Natural killer cell treated with Interleukin-12 subunit alpha and Interleukin-12 subunit beta and Interleukin-15 and Interleukin-18, amount 100 ng/mL, for 72 hours (primary cell): ENCODE data around the gene SPATC1L. TPM values are rescaled to one million over a fixed set of nuclear protein-coding genes. Genes with fewer than 3 reads are reported as not detected.

Experiments used
- ATAC-seq, 2 donors: fragments of 150-1000 bp; cut with Tn5 transposase in 1 of 2; sonication (Bioruptor Pico), chemical (Tn5 transposase) in 1 of 2; 2 replicates each; pipeline ENCODE4 v1.10.0; 2021
- DNase-seq: peaks from one replicate; pipeline ENCODE4 v3.0.0; 2022; ENCODE audit warnings: low spot score
- H3K27ac Mint-ChIP-seq, 2 donors: 1 replicate in 1 of 2; 2 replicates in 1 of 2; pipeline ENCODE4 v1.8.0; 2022; ENCODE audit warnings: mixed read lengths in 2 of 2, mild to moderate bottlenecking in 1 of 2, moderate library complexity in 1 of 2
- H3K27me3 Mint-ChIP-seq, 2 donors: 1 replicate in 1 of 2; 2 replicates in 1 of 2; pipeline ENCODE4 v1.8.0; 2022; ENCODE audit warnings: mixed read lengths in 2 of 2
- H3K36me3 Mint-ChIP-seq: one replicate; pipeline ENCODE4 v1.8.0; 2022; ENCODE audit warnings: mixed read lengths
- H3K4me1 Mint-ChIP-seq, 2 donors: 1 replicate in 1 of 2; 2 replicates in 1 of 2; pipeline ENCODE4 v1.8.0; 2022; ENCODE audit warnings: low read depth in 2 of 2, mixed read lengths in 2 of 2, mild to moderate bottlenecking in 1 of 2
- H3K4me3 Mint-ChIP-seq: one replicate; pipeline ENCODE4 v1.8.0; 2022; ENCODE audit warnings: mixed read lengths
- H3K9me3 Mint-ChIP-seq: 2 replicates; pipeline ENCODE4 v1.8.0; 2022; ENCODE audit warnings: mixed read lengths
- total RNA-seq, 2 donors: library from RNA; stranded (reverse); gene quantifications; one replicate each; pipeline ENCODE4 v1.2.3, GENCODE V29; 2022

The SPATC1L gene
- total RNA-seq, 2 donors from 2014 or later = 5.0 TPM; not detected in 1

- Mint-ChIP-seq H3K27me3 (peaks cover 0 to 6% of the 10 kb centered on the region in 2 donors), H3K36me3 (no peaks in the 10 kb centered on the region), H3K4me3 (no peak overlapping the region), H3K27ac (no peak overlapping the region), H3K4me1 (no peaks in the 10 kb centered on the region), H3K9me3 (no peaks in the 10 kb centered on the region)
- ATAC-seq = no peak
- DNase-seq = peak; percentile 51
Measured at GRCh38 chr21:46130831-46131587, 53.2 kb downstream of the SPATC1L start.

GRCh38 chr21:46129846-46130651, 54.2 kb downstream of the SPATC1L start:
- no peaks in the 10 kb centered on the region for H3K4me1 Mint-ChIP-seq
- ATAC-seq = no peak
- H3K27ac Mint-ChIP-seq = no peak overlapping the region
- H3K27me3 Mint-ChIP-seq = peaks cover 0 to under 1% of the 10 kb centered on the region in 2 donors
- no peaks in the 10 kb centered on the region for H3K9me3 Mint-ChIP-seq
- H3K4me3 Mint-ChIP-seq = no peak overlapping the region
- DNase-seq = peak; percentile 31
- H3K36me3 Mint-ChIP-seq = no peaks in the 10 kb centered on the region

GRCh38 chr21:46128933-46129571, 55.2 kb downstream of the SPATC1L start:
- H3K4me3 Mint-ChIP-seq = no peak overlapping the region
- no peaks in the 10 kb centered on the region for H3K36me3 Mint-ChIP-seq
- no peak overlapping the region for H3K27ac Mint-ChIP-seq
- no peaks in the 10 kb centered on the region for H3K4me1 Mint-ChIP-seq
- DNase-seq = peak; percentile 44
- ATAC-seq = no peak
- H3K9me3 Mint-ChIP-seq = no peaks in the 10 kb centered on the region
- H3K27me3 Mint-ChIP-seq = no peaks in the 10 kb centered on the region

- H3K36me3 Mint-ChIP-seq = no peaks in the 10 kb centered on the region
- no peak overlapping the region for H3K27ac Mint-ChIP-seq
- no peaks in the 10 kb centered on the region for H3K9me3 Mint-ChIP-seq
- DNase-seq = peak; percentile 34
- no peak for ATAC-seq
- H3K4me3 Mint-ChIP-seq = no peak overlapping the region
- no peaks in the 10 kb centered on the region for H3K27me3 Mint-ChIP-seq
- H3K4me1 Mint-ChIP-seq = no peaks in the 10 kb centered on the region
Measured at GRCh38 chr21:46128106-46128932, 55.9 kb downstream of the SPATC1L start.

GRCh38 chr21:46127239-46128105, 56.8 kb downstream of the SPATC1L start:
- Mint-ChIP-seq H3K27me3 (no peaks in the 10 kb centered on the region), H3K4me1 (no peaks in the 10 kb centered on the region), H3K27ac (no peak overlapping the region), H3K36me3 (no peaks in the 10 kb centered on the region), H3K4me3 (no peak overlapping the region), H3K9me3 (no peaks in the 10 kb centered on the region)
- peak; percentile 53 for DNase-seq
- ATAC-seq = no peak

GRCh38 chr21:46126309-46127238, 57.7 kb downstream of the SPATC1L start:
- H3K4me3 Mint-ChIP-seq = no peak overlapping the region
- DNase-seq = peak; percentile 57
- ATAC-seq = no peak
- H3K9me3 Mint-ChIP-seq = no peaks in the 10 kb centered on the region
- no peaks in the 10 kb centered on the region for H3K36me3 Mint-ChIP-seq
- H3K4me1 Mint-ChIP-seq = no peaks in the 10 kb centered on the region
- no peaks in the 10 kb centered on the region for H3K27me3 Mint-ChIP-seq
- no peak overlapping the region for H3K27ac Mint-ChIP-seq

GRCh38 chr21:46125846-46126301, 58.4 kb downstream of the SPATC1L start:
- peak; percentile 60 for DNase-seq
- Mint-ChIP-seq H3K4me1 (no peaks in the 10 kb centered on the region), H3K27ac (no peak overlapping the region)

GRCh38 chr21:46124926-46125845, 59.1 kb downstream of the SPATC1L start:
- Mint-ChIP-seq H3K27ac (no peak overlapping the region), H3K36me3 (no peaks in the 10 kb centered on the region), H3K4me1 (no peaks in the 10 kb centered on the region), H3K9me3 (no peaks in the 10 kb centered on the region), H3K4me3 (no peak overlapping the region), H3K27me3 (no peaks in the 10 kb centered on the region)
- ATAC-seq = no peak
- peak; percentile 55 for DNase-seq

More at GRCh38 chr21:46125846-46126301, 58.4 kb downstream of the SPATC1L start:
- ATAC-seq = no peak
- Mint-ChIP-seq H3K9me3 (no peaks in the 10 kb centered on the region), H3K27me3 (no peaks in the 10 kb centered on the region), H3K36me3 (no peaks in the 10 kb centered on the region), H3K4me3 (no peak overlapping the region)

GRCh38 chr21:46124083-46124925, 60.0 kb downstream of the SPATC1L start:
- Mint-ChIP-seq H3K9me3 (no peaks in the 10 kb centered on the region), H3K27me3 (no peaks in the 10 kb centered on the region), H3K36me3 (no peaks in the 10 kb centered on the region), H3K4me3 (no peak overlapping the region), H3K4me1 (no peaks in the 10 kb centered on the region), H3K27ac (no peak overlapping the region)
- DNase-seq = peak; percentile 53
- no peak for ATAC-seq

- ATAC-seq (no peak), DNase-seq (peak; percentile 40)
- Mint-ChIP-seq H3K9me3 (no peaks in the 10 kb centered on the region), H3K27me3 (no peaks in the 10 kb centered on the region), H3K4me3 (no peak overlapping the region), H3K36me3 (no peaks in the 10 kb centered on the region), H3K27ac (no peak overlapping the region), H3K4me1 (no peaks in the 10 kb centered on the region)
Measured at GRCh38 chr21:46122758-46123683, 61.2 kb downstream of the SPATC1L start.
